Measurements from ENCODE around the gene ATP8A2. TPM values are rescaled to one million over a fixed set of nuclear protein-coding genes. Genes with fewer than 3 reads are reported as not detected.
"Not testable (repeated sequence)": the region's sequence is repeated elsewhere in the genome, so short reads cannot be mapped to it uniquely, and the experiment has no call there.

ATP8A2 gene
- polyA plus RNA-seq, 3 donors, result not detected

- no peak for TF ChIP-seq CTCF (IDR thresholded peaks at IDR 0.05)
- H4K20me1 ChIP-seq (ENCODE audit: insufficient read depth, low read length), result no peaks in the 10 kb centered on the region
- no peak overlapping the region for H3K4me2 ChIP-seq (replicated peaks; ENCODE audit: extremely low read depth, low read length, poor library complexity, severe bottlenecking)
- H3K9me3 ChIP-seq (replicated peaks in 1 of 2; ENCODE audit: control insufficient read depth in 1 of 2, insufficient read depth in 1 of 2, low read length in 2 of 2), result no peaks in the 10 kb centered on the region
- Mint-ChIP-seq H3K4me3 (no peak overlapping the region), H3K4me1 (no peaks in the 10 kb centered on the region), H3K27me3 (ENCODE audit: low read depth in 3 of 3) (peaks cover 3 to 6% (median 5%) of the 10 kb centered on the region in 3 donors), H3K27ac (no peak overlapping the region), H3K36me3 (no peaks in the 10 kb centered on the region), H3K9me3 (no peaks in the 10 kb centered on the region)
- WGBS (ENCODE audit: insufficient coverage), result no CpG with 5 or more reads among the region's 6 CpGs
- no peaks in the 10 kb centered on the region for H3K79me2 ChIP-seq (ENCODE audit: insufficient read depth, low read length)
- no peak overlapping the region for H3K4me3 ChIP-seq (replicated peaks in 1 of 3; ENCODE audit: low read depth in 2 of 3, low read length in 3 of 3)
- no peaks in the 10 kb centered on the region for H3K36me3 ChIP-seq (replicated peaks in 1 of 2; ENCODE audit: control insufficient read depth in 1 of 2, insufficient read depth in 2 of 2, low read length in 2 of 2)
- no peak overlapping the region for H3K9ac ChIP-seq (ENCODE audit: insufficient read depth, low read length, poor library complexity, severe bottlenecking)
- no peak for DNase-seq
- no peaks in the 10 kb centered on the region for H3K4me1 ChIP-seq (ENCODE audit: control insufficient read depth in 1 of 2, insufficient read depth in 2 of 2, low read length in 2 of 2)
- H3K27ac ChIP-seq (ENCODE audit: low read depth in 1 of 2, low read length in 2 of 2), result no peak overlapping the region
- H2AFZ ChIP-seq (ENCODE audit: insufficient read depth, low read depth, low read length, poor library complexity, severe bottlenecking), result no peak overlapping the region
- no peaks in the 10 kb centered on the region for H3K27me3 ChIP-seq (ENCODE audit: control insufficient read depth in 2 of 2, insufficient read depth in 2 of 2, low read length in 2 of 2)
- intact Hi-C loops (cut with micrococcal nuclease), result loop anchor here in 1 of 2 donors (5.0 kb wide), 1 partner anchor 230 kb away; no protein-coding TSS in a partner anchor
Measured at GRCh38 chr13:26061947-26062346, 690.2 kb downstream of the ATP8A2 start.

- no peaks in the 10 kb centered on the region for H4K20me1 ChIP-seq (ENCODE audit: insufficient read depth, low read length)
- H3K4me1 Mint-ChIP-seq, result no peaks in the 10 kb centered on the region
- H3K27me3 Mint-ChIP-seq (ENCODE audit: low read depth in 3 of 3), result peaks cover 3 to 10% (median 7%) of the 10 kb centered on the region in 3 donors
- peak; percentile 10 for TF ChIP-seq CTCF (IDR thresholded peaks at IDR 0.05)
- no peak overlapping the region for H3K4me3 ChIP-seq (replicated peaks in 1 of 3; ENCODE audit: low read depth in 2 of 3, low read length in 3 of 3)
- no peak for DNase-seq
- H2AFZ ChIP-seq (ENCODE audit: insufficient read depth, low read depth, low read length, poor library complexity, severe bottlenecking), result no peak overlapping the region
- H3K27me3 ChIP-seq (ENCODE audit: control insufficient read depth in 2 of 2, insufficient read depth in 2 of 2, low read length in 2 of 2), result no peaks in the 10 kb centered on the region
- H3K9me3 ChIP-seq (replicated peaks in 1 of 2; ENCODE audit: control insufficient read depth in 1 of 2, insufficient read depth in 1 of 2, low read length in 2 of 2), result no peaks in the 10 kb centered on the region
- H3K4me3 Mint-ChIP-seq, result no peak overlapping the region
- no peaks in the 10 kb centered on the region for H3K9me3 Mint-ChIP-seq
- H3K27ac Mint-ChIP-seq, result no peak overlapping the region
- H3K36me3 Mint-ChIP-seq, result no peaks in the 10 kb centered on the region
- no peaks in the 10 kb centered on the region for H3K36me3 ChIP-seq (replicated peaks in 1 of 2; ENCODE audit: control insufficient read depth in 1 of 2, insufficient read depth in 2 of 2, low read length in 2 of 2)
- no peak overlapping the region for H3K4me2 ChIP-seq (replicated peaks; ENCODE audit: extremely low read depth, low read length, poor library complexity, severe bottlenecking)
- H3K9ac ChIP-seq (ENCODE audit: insufficient read depth, low read length, poor library complexity, severe bottlenecking), result no peak overlapping the region
- H3K4me1 ChIP-seq (ENCODE audit: control insufficient read depth in 1 of 2, insufficient read depth in 2 of 2, low read length in 2 of 2), result no peaks in the 10 kb centered on the region
- intact Hi-C loops (cut with micrococcal nuclease), result loop anchor here in 1 of 2 donors (5.0 kb wide), 1 partner anchor 231 kb away; no protein-coding TSS in a partner anchor
- no peaks in the 10 kb centered on the region for H3K79me2 ChIP-seq (ENCODE audit: insufficient read depth, low read length)
- no CpG with 5 or more reads among the region's 5 CpGs for WGBS (ENCODE audit: insufficient coverage)
- no peak overlapping the region for H3K27ac ChIP-seq (ENCODE audit: low read depth in 1 of 2, low read length in 2 of 2)
Measured at GRCh38 chr13:26062853-26063444, 691.2 kb downstream of the ATP8A2 start.

- not testable (repeated sequence) for H2AFZ ChIP-seq (ENCODE audit: insufficient read depth, low read depth, low read length, poor library complexity, severe bottlenecking); H3K27ac ChIP-seq (ENCODE audit: low read depth in 1 of 2, low read length in 2 of 2); H3K9me3 ChIP-seq (replicated peaks in 1 of 2; ENCODE audit: control insufficient read depth in 1 of 2, insufficient read depth in 1 of 2, low read length in 2 of 2); H3K9ac ChIP-seq (ENCODE audit: insufficient read depth, low read length, poor library complexity, severe bottlenecking); H3K79me2 ChIP-seq (ENCODE audit: insufficient read depth, low read length); DNase-seq; H3K4me3 ChIP-seq (replicated peaks in 1 of 3; ENCODE audit: low read depth in 2 of 3, low read length in 3 of 3); H3K9me3 Mint-ChIP-seq; H3K27me3 ChIP-seq (ENCODE audit: control insufficient read depth in 2 of 2, insufficient read depth in 2 of 2, low read length in 2 of 2); H3K36me3 ChIP-seq (replicated peaks in 1 of 2; ENCODE audit: control insufficient read depth in 1 of 2, insufficient read depth in 2 of 2, low read length in 2 of 2); H3K4me1 Mint-ChIP-seq; H3K4me3 Mint-ChIP-seq; H3K27ac Mint-ChIP-seq; H4K20me1 ChIP-seq (ENCODE audit: insufficient read depth, low read length); H3K4me2 ChIP-seq (replicated peaks; ENCODE audit: extremely low read depth, low read length, poor library complexity, severe bottlenecking); H3K4me1 ChIP-seq (ENCODE audit: control insufficient read depth in 1 of 2, insufficient read depth in 2 of 2, low read length in 2 of 2); H3K36me3 Mint-ChIP-seq
- peaks cover 5 to 15% (median 6%) of the 10 kb centered on the region in 3 donors for H3K27me3 Mint-ChIP-seq (ENCODE audit: low read depth in 3 of 3)
- WGBS (ENCODE audit: insufficient coverage), result 69% methylated on average over 7 of the region's 7 CpGs
- intact Hi-C loops (cut with micrococcal nuclease), result loop anchor here in 1 of 2 donors (5.0 kb wide), 1 partner anchor 234 kb away; no protein-coding TSS in a partner anchor
Measured at GRCh38 chr13:26066492-26066891, 694.7 kb downstream of the ATP8A2 start.

Data from CD14-positive monocyte (primary cell).